ENCODE results near the gene LBR. TPM values are rescaled to one million over a fixed set of nuclear protein-coding genes. Genes with fewer than 3 reads are reported as not detected.

The LBR gene
- total RNA-seq, 1 donor from 2014 or later: 22.1 TPM

DNA sequence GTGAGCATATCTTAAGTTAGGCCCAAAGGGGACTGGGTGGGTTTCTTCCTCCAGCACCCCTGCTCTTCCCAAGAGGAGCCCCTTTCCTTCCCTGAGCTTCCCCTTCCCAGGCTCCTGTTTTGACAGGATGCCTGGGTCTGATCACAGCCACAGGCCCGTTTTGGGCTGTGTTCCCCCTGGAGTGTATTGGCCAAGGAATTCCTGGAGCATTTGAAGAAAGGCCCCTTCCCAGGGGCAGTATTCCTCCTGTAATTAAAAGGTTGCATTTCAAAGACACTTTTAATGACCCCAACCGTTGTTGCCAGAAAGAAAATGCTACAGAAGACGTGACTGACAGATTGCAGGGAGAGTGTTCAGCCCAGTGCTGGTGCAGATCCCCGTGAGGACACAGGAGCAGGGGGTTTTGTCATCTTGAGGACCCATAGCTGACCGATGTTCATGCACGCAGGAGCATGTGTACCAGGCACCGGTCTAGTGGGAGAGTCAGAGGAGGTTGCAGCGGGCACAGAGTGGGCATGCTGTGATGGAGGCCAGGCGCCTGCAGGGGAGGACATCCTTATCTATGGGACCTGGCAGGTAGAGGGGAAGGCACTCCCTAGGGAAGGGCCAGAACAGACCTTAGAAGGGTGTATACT, 19.3 kb upstream of the LBR start:
- no peak for ATAC-seq
- peak; percentile 43 for DNase-seq (ENCODE audit: low spot score)

DNA sequence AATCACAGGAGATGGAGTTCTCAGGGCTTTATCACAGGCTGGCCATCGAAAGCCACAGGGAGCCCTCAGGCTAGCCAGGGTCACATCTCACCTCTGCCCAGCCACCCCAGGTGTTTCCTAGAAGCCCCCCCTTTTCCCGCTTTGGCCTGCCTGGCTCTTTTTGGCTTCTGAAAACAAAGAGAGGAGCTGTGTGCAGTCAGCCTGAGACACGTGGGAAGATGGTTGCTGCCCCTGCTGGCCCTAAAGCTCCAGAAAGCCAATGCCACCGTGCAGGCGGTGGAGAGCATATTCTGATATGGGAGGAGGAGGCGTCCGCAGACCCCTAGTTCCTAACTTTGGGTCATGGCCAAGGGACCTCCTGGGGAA, 18.7 kb upstream of the LBR start:
- ATAC-seq: no peak
- DNase-seq (ENCODE audit: low spot score): peak; percentile 44

DNA sequence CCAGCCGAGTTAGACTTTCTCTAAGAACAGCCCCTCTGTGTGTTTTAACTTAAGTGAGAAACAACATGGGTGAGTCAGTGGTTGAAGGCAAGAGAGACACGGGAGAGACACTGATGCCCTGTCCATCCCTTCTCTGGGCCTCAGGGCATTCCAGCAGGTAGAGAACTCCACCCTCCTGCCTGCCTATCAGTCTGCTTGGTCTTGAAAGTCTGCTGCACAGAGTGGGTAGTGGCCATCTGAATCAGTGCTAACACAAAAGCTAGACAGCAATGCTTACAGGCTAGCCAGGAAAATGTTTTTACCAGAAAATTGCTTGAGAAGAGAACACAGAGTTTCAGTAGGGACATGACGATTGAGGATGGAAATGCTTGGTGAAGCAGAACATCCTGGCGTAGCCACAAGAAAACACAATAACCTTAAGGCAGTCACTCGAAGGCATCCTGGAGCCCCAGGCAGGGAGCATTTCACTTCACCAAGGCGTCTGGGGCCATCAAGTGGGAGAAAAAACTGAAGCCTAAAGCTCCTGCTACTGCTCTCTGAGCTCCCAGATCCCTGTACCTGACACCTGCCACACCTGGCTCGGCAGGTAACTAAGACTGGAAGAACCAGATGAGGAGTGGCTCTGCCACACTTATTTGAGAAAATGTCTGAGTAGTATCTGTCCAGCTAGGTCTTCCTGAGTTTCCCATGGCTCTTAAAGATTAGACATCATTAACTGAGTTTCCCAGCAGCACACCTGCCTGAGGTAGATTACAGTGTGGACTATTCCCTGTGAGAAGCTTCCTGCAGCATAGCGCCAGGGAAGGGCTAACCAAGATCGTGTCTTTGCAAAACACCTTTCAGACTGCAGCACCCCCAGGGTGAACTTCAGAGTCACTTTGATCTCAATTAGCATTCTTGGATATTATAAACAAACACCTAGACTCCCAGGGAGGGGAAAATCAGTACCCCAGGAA, 18.1 kb upstream of the LBR start:
- ATAC-seq (no peak), DNase-seq (ENCODE audit: low spot score) (peak; percentile 44)

DNA sequence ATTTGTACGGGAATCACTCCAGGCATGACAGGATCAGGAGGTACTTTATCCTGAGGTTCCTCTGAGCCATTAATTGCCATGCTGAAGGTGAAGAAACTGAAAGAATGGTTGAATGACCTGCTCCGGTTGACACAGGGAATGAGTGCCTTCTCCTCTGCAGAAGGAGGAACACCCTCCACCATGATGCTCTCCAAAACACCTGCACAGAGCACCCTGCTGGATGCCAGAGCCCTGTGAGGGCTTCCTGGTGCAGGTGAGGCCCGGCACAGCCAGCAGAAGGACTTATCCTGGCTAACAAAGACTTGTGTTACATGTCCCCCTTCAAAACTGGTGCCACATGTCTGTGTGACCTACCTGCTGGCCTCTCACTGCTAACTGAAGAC, 14.3 kb upstream of the LBR start:
- ATAC-seq: peak; percentile 9
- DNase-seq (ENCODE audit: low spot score): no peak

DNA sequence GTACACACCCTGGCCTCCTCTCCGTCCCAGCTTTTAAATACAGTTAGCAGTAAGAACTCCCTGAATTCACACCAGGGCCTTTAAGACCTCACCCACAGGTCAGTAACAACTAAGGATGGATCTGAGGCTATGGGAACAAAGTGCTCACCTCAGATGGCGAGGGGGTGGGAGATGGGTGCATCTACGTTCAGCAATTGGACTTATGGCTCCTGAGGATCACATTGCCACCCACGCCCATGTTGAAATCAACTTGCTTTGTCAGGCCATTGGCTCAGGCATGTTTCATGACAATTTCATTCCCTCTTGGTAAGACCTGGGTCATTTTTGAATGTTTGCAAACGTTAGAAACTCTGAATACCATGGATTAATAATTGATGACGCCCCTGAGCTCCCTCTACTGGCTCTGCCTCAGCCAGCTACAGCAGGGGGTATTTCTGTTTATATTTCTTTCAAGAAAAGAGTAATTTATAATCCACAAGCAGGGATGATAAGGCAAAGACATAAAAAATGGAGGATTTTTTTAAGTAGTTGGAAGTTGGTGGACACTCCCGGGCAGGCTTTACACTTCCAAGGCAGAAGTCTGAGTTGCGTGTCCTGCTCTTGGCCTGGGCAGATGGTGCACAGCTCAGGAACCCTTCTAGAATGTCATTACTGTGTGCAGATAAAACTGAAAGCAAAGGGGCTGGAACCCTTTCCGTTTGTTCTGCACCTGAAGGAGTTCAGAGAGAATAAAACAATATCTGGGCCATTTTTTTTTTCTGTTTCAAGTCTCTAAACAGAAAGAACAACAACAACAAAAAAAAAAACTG, 13.7 kb upstream of the LBR start:
- ATAC-seq: peak; percentile 77
- DNase-seq (ENCODE audit: low spot score): peak; percentile 88

DNA sequence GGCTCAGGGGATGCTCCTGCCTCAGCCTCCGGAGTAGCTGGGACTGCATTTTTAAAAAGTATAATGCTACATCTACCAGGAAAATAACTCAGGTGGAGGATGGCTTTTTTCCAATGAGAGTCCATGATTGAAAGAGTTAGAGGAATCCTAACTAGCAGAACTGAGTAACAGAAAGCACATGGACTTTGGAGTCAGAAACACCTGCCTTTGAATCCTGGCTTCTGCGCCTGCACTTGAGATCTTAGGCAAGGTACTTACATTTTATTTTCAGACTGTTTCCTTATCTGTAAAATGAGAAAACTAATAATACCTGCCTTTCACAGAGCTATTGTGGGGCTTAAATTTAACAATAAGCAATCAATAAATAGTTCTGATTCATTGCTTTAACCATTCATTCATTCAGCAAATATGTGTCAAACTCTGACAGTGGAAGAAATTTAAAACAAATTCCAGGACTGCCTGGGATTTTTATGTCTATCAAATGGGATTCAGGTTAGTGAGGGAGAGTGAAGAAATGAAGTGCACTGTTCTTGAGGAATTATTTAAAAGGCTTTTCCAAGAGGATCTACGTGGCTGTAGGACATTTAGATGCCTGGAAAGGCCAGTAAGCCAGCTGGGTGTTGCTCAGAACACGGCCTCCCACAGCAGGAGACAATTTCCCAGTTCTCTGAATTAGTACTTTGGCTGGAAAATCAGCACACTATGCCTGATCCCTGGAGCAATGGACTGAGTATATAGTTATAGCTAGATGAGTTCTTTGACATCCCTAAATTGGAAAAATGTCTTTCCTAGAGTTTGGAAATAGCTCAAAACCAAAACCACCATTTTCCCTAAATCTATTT, 12.8 kb upstream of the LBR start:
- no peak for DNase-seq (ENCODE audit: low spot score)
- ATAC-seq: no peak

DNA sequence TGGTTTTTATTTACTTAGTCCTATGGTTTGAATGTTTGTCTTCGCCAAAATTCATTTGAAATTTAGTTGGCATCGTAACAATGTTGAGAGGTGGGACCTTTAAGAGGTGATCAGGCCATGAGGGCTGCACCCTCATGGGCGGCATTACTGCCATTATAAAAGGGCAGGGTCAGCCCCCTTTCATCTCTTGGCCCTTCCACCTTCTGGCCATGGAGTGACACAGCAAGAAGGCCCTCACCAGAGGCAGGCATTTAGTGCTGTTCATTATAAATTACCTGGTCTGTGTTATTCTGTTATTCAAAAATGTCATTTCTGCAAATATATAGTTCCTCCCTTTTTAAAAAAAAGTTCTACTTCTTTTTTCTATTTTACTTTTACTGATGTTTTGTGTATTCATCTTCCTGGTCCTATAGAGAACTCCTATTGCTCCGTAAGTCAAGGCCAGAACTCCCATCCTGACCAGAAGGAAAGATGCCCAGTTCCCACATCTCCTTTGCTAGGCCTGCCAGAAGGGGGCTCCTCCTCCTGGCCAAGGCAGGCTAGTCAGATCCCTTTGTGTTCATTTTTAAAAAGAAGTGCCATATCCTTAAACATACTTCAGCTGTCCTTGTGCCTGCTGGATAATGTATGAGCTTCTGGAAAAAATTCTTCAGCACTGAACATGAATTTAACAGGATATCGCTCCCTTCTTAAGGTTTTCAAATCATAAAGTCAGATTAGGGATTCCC, 10.0 kb upstream of the LBR start:
- DNase-seq (ENCODE audit: low spot score): no peak
- no peak for ATAC-seq

DNA sequence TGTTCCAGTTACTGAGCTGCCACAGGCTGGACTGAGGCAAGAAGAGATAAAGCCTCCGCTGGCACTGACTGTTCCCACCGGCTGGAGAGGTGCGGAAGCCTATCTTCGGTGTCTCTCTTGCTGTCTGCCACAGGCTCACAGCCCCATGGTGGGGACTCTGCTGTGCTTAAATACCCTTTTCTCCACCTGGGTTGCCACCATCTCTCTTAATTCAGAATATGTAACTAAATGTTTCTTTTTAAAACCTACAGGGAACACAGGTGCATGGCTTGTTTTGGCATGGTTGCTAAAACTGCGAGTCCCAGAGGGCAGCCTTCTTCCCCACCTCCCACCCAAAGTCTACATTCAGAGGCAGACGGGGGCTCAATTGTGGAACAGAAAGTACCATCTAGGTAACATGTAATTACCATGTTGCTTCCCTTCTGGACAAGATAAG, 8.1 kb upstream of the LBR start:
- ATAC-seq: no peak
- DNase-seq (ENCODE audit: low spot score): no peak

DNA sequence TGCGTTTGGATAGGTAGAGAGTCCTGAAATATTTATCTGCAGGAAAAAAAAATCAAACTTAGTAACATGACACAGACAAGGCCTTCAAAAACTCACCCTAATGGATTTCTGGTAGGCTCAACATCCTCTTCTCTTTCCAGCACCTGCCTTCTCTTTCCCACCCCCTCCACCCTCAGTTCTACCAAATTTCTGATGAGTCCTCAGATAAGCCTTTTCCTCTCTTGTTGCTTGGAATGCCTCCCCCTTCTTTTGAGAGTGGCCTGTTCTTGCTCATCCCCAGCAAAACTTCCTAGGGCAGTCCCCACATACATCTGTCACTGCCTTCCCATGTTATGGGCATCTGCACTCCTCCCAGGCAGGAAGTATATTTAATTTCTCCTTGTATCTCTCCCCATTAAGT, 7.6 kb upstream of the LBR start:
- no peak for DNase-seq (ENCODE audit: low spot score)
- no peak for ATAC-seq

DNA sequence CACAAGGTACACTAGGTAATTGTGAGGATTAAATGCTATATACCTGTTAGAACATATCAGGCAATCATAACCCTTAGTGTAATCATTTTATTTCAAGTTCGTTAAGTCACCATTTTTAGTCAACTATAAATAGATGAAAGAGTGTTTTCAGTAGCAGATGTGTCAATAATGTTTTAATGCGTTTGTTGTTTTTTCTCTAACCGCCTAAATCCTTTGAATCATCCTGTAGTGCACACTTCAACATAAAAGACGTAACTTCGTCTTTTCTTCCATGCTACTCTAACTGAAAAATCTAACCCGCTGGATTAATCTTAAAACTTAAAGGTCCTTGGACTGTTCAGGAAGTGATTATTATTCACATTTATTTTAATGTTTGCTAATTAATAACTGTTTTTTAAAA, 7.2 kb upstream of the LBR start:
- ATAC-seq: no peak
- DNase-seq (ENCODE audit: low spot score): no peak

DNA sequence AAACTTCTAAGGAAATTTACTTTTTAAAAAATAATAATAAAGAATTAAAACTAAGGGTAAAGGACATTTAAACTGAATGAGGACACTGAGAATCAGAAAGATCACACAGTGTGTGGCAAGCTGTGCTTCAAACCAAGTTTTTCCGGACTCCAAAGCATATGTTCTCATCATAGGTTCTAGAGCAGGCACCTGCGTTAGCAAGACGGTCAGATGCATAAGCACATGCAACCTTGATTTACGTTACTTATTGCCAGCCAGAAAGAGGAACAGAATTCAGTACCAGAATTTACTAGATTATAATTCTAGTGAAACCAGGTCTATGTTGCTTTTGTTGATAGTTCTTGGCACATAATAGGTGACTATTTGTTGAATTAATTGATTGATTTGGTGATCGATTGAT, 6.2 kb upstream of the LBR start:
- no peak for ATAC-seq
- DNase-seq (ENCODE audit: low spot score): no peak

DNA sequence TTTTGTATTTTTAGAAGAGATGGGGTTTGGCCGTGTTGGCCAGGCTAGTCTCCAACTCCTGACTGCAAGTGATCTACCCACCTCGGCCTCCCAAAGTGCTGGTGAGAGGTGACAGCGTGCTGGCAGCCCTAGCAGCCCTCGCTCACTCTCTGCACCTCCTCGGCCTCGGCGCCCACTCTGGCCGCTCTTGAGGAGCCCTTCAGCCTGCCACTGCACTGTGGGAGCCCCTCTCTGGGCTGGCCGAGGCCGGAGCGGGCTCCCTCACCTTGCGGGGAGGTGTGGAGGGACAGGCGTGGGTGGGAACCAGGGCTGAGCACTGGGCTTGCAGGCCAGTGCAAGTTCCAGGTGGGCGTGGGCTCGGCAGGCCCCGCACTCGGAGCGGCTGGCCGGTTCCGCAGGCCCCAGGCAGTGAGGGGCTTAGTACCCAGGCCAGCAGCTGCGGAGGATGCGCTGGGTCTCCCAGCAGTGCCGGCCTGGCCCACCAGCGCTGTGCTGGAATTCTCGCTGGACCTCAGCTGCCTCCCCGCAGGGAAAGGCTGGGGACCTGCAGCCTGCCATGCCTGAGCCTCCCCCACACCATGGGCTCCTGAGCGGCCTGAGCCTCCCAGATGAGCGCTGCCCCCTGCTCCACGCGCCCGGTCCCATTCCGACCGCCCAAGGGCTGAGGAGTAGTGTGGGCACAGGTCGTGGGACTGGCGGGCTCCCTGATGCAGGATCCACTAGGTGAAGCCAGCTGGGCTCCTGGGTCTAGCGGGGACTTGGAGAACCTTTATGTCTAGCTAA, 3.4 kb upstream of the LBR start:
- no peak for ATAC-seq

DNA sequence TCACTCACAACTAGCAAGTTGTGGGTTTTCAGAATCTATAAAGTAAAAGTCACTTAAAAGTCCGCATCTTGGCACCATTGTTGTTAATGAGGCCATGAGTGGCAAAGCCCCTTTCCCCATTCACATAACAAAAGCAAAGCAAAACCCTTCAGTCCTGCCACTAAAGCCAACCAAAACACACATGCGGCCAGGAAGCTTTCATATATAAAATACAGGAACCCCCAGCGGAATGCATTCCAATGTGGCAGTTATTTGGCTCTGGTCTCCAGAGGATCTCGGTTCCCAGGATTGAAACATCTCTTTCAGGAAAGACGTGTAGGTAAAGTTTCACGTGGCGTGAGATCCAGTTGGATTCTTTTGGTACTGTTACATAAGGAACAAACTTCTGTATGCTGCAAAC, 2.5 kb upstream of the LBR start:
- ATAC-seq (no peak), DNase-seq (ENCODE audit: low spot score) (no peak)

More for the DNA sequence above, 3.4 kb upstream of the LBR start:
- DNase-seq (ENCODE audit: low spot score): no peak

DNA sequence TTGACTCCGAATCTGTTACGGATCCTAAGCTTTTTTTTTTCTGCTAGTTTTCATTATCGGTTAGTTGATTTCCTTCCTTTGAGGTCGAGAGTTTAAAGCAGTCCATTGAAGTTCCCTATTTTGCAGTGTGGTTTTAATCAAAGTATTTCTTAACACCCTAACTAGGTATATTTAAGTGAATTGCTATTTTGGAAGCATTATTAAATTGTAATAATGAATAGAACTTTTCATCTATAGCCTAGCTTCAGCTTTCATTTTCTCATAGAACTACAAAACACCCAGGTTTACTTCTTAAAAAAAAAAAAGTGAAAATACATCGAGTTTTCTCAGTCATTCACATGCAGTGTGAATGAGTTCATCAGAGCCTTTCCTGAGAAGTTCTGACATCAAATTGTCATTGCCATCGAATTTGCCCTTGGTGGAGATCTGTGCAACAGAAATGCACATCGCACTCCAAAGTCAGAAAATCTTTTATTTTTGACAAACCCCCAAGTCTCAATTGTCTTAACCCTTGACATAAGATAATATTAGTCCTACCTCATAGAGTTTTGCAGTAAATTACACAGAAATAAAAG, 1.1 kb upstream of the LBR start:
- DNase-seq (ENCODE audit: low spot score) (no peak), ATAC-seq (no peak)

DNA sequence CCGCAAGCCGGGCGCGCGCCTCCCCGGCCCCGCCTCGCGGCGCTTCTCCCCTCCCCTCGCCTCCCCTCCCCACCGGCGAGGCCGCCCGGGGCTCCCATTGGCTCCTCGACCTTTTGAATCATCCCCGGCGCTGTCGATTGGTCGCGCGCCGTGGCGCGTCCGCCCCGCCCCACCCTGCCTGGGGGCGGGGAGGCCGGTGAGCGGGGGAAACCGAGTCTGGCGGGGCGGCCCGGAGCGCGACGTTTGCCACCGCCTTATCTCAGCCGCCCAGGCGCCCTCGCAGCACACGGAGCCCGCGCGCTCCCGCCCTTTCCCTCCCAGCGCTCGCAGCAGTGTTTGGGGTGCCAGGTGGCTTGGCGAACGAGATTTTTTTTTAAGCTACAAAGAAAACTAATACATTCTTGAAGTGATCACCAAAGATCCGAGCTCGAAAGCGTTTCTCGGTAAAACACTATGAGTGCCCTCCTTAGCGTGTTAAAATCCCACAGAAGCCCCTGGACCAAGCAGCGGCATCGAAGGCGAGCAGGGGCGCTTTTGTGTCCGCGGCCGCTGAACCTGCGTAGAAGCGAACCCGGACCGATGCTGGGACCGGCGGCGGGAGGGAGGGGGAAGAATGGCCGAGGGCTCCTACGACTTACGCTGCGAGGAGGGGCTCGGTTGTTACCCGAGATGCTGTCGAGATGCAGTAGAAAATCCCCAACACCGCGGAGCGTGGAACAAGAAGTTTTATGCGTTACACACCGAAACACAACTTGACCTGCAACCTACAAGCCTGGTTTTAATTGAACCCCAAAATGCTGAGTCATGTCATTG, 436 bp upstream of the LBR start:
- ATAC-seq: peak; percentile 92
- DNase-seq (ENCODE audit: low spot score): peak; percentile 97

DNA sequence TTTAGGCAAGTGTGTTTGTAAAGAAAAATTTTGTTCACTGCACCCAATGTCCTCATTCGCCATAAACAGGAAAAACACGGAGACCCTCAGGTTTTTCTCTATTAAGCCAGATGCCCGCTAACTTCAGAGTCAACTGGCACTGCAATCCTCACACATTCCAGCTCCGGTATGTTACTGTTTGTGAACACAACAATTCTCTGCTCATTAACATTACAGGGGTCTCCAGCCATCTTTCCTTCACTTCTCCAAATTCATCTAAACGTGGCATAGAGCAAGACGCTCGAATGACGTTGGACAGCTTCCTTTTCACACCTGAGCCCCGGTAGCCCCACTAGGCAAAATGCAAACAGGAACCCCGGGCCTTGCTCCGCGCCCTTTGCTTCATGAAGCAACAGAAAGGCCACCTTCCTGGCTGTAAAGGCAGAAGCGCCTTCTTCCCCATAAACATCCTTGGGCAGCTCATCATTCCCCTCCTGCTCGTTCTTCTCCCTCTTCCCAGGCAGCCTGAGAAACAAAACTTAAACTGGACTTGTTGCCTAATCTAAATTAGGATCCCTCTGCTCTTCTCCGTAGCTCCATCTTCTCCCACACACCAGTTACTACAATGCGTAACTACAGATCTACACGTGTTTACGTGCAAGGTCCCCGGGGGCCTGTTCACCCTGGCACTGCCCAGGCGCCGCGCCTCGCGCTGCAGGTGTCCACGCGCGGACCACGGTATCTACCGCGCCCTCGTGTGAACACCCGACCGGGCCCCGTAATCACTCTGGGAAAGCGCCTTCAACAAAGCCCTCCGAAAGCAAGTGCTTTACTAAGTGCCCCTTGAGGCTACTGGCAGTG, 1.2 kb downstream of the LBR start:
- ATAC-seq: peak; percentile 27
- peak; percentile 64 for DNase-seq (ENCODE audit: low spot score)

DNA sequence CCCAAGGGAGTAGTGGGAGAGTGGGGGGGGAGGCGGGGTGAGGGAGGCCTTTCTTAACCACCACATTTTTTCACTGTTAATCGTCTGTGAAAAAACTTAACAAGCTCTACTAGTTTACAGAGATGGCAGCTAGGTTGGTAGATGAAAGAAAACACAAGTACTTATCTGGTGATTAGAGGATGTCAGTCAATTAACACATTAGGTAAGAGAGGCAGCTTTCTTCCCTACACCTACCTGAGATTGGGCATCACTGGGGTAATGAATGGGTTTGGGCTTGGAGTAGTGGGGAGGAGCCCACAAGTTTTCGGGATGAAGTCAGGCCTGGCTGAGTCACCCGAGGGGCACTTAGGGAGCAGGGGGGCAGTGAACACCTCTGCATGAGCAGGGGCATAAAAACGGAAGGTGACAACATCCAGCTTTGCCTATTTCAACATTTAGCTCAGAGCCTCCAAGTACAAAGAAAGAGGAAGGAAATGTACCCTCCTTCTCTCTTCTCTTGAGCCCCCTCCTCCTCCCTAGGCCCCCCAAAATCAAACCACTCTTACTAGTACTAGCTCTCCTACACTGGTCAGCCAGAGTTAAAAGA, 2.5 kb downstream of the LBR start:
- no peak for DNase-seq (ENCODE audit: low spot score)
- ATAC-seq: no peak

All from left lobe of liver (tissue), 2 donors.